SKM-1 (cell line): ENCODE results near the gene ZFPM1.
"Not testable (repeated sequence)": the region's sequence is repeated elsewhere in the genome, so short reads cannot be mapped to it uniquely, and the experiment has no call there.

Experiments
- DNase-seq: peaks from one replicate; lab custom pipeline; 2025; ENCODE audit not compliant: unreplicated experiment; lab: John Stamatoyannopoulos, UW

The ZFPM1 gene

GRCh38 chr16:88511906-88512305 lies 58.8 kb downstream of the ZFPM1 start:
- DNase-seq, result no peak

GRCh38 chr16:88512728-88513696 lies 59.9 kb downstream of the ZFPM1 start:
- DNase-seq, result no peak

DNA sequence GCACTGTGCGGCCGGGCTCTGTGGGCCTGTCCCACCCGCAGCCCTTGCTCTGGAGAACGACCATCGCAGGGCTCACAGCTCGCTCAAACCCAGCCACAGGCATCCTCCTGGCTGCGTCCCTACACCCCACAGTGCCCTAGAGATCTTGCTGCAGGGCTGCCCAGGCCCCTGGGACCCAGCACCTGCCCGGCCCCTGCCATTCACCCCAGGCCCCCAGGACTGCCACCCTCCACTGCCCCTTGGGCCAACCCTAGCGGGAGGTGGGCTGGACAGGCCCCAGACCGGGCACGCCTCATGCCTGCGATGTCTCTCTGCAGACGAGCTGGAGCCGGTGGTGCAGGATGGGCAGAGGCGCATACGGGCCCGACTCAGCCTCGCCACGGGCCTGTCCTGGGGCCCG lies 61.0 kb downstream of the ZFPM1 start:
- DNase-seq, result no peak

DNA sequence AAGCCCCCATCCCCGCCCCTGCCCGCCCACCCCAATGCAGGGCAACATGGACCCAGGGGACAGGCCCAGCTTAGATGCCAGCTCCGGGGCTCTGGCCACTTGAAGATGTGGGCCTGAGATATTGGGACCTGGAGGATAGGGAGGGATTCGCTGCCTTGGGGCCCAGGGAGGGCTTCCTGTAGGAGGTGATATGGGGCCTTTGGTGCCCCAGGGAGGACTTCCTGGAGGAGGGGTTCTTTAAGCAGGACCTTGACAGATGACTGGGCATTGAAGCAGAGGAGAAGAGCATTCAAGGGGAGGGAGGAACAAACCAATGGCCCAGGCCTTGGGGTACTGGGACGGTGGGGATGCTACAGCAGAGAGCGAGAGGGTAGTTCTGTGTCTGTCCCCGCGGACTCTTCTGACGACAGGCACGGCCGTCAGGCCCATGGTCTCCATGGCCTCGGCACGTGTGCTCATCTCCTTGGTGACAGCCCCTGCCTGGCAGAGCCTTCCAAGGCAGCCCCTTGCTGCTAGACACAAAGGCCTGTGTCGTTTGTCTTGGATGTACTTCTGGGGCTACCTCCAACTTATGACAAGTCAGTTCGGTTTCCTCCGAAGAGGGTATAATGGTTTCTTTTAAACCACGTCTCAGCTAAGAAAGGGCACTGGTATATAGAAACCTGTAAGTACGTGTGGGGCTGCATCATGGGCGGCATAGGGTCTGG lies 61.6 kb downstream of the ZFPM1 start:
- no peak for DNase-seq

DNA sequence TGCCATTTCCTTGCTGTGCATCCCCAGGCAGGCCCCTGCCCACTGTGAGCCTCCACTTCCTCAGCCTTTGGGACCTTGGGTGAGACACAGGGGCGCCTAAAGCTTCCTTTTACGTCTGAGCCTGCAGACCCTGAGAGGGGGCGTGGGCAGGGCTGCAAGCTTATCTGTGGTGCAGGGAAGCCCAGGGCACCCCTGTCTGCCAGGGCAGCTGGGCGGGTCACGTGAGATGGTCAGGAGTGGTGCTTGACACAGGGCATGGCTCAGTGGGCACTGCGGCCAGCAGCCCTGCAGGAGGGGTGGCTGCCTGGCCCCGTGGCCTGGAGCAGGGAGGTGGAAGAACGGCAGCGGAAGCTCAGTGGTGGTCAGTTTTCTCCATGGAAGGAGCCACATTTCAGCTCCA lies 62.3 kb downstream of the ZFPM1 start:
- DNase-seq, result no peak

DNA sequence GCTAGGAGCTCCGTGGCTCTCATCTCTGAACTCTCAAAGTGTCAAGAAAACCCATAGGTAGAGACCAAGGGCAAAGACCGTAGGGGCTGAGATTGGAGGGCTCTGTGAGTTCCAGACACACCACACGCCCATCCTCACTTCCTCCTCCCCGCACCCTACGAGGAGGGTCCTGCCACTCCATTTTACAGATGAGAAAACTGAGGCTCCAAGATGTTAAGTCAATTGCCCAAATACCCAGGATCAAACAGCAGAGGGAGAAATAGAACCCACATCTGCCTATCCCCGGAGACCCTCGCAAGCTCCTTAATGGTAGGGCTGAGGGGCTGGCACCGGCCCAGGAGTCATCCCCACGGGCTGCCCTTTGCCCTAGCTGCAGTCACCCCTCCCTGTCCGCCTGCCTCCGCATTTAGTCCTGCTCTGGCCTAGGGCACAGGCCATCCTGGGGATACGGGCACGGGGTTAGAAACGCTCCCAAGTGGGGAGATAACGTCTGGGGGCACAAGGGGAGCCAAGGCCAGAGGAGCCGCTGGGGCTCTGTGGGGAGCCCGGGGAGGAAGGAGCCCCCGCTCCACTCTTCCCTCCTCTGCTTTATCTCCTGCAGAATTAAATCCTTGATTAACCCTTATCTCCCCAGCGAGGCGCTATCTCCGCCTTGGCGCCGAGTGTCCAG lies 63.0 kb downstream of the ZFPM1 start:
- DNase-seq, result no peak

DNA sequence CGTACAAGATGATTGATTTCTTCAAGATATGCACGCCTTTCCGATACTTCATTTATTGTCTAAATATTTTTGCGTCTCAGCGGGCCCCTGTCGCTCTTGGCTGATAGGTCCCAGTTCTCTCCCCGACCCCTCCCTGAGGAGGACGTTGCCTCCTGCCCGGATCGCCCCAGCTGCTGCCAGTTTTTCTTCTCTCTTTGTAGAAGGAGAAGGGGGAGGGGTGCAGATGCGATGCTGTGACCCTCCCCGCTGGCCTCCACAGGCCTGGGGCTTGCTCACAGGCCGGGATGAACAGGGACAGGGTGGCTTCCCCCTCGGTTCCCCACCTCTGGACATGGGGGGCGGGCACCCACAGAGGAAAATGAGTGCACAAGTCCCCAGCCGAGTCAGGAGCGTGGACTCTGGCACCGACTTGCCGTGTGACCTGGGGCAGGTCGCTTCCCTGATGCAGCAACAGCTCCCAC lies 63.6 kb downstream of the ZFPM1 start:
- no peak for DNase-seq

GRCh38 chr16:88517208-88517774 lies 64.2 kb downstream of the ZFPM1 start:
- not testable (repeated sequence) for DNase-seq

GRCh38 chr16:88518411-88519111 lies 65.5 kb downstream of the ZFPM1 start:
- not testable (repeated sequence) for DNase-seq

DNA sequence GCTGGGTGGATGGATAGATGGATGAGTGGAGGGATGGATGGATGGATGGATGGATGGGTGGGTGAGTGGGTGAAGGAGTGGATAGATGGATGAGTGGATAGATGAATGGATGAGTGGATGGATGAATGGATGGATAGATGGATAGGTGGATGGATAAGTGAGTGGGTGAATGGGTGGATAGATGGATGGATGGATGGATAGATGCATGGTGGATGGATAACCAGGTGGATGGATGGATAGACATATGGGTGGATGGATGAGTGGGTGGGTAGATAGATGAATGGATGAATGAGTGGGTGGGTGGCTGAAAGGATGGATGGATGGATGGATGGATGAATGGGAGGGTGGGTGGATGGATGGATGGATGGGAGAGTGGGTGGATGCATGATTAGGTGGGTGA lies 66.2 kb downstream of the ZFPM1 start:
- no peak for DNase-seq

GRCh38 chr16:88519938-88520653 lies 67.0 kb downstream of the ZFPM1 start:
- no peak for DNase-seq

DNA sequence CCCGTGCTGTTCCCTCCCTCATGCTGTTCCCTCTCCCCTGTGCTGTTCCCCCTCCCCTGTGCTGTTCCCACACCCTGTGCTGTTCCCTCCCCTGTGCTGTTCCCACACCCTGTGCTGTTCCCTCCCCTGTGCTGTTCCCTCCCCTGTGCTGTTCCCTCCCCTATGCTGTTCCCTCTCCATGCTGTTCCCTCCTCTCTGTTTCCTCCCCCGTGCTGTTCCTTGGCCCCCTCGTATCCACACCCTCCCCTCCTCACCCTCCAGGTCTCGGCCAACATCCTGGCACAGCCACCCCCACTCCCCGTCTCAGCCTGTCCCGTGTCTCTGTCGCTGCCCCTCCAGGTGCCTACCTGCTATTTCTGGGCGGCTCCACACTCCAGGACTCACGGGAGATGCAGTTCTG lies 68.6 kb downstream of the ZFPM1 start:
- DNase-seq, result no peak

DNA sequence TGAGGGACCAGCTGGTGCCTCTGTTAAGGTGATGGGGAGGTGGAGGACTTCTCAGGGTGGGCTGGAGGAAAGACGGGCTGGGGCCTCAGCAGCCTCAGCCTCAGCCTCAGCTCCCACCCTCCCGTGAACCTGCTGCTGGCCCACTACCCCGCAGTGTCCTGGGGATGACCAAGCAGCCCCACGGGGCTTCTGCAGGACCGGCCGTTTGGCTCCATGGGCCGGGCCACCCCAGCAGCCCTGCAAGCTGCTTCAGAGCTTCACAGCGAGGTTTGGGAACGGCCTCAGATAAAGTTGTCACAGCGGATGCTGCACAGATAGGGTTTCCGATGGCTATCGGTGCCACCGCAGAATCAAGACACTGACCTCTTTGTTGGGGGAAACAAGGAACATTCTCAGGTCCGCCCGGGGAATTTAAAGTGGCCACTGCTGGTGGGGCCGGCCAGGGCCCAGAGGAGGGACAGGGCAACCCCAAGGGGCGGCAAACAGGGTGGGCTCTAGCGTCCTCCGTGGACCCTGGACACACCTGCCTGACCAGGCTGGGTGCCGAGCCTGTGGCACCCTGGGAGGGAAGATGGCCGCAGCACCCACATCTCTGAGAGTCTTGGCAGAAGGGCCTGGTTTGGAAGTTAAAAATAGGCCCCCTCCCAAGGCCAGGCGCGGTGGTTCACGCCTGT lies 69.3 kb downstream of the ZFPM1 start:
- DNase-seq, result no peak

DNA sequence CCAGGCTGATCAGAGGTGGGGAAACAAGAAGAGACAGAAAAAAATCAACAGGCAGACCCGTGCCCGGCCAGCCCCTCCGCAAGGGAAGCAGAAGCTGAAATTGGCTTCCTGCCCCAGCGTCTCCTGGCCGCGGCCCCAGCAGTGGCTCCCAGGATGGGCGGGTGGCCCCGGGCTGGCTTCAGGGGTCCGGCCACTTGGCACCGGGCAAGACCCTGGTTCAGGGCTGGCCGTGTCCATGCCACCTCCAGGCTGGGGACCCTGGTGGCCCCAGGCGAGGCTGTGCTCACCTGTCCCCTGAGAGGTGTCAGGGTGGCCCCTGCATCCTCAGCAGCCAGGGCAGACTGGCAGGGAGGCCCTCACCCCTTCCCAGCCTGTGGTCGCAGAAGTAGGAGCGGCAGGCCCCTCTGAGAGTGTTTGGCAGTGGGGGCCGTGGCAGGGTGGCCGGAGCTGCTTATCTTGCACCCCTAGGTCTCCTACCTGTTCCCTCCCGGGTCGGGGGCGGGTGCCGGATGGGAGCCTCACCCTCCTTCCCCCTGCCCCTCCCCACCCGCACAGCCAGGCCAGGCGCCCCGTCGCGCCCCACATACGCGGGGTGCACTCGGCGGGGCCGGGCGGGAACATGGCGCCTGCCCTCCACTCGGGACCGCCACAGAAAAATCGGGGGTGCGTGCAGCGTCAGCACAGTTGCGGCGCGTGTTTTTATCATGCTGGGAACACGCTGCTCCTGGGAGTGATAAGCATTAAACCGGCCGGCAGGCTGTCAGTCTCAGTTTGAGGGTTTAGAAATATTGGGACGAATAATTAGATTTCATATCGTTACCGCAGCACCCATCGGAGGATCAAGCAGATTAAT lies 70.5 kb downstream of the ZFPM1 start:
- DNase-seq, result no peak

DNA sequence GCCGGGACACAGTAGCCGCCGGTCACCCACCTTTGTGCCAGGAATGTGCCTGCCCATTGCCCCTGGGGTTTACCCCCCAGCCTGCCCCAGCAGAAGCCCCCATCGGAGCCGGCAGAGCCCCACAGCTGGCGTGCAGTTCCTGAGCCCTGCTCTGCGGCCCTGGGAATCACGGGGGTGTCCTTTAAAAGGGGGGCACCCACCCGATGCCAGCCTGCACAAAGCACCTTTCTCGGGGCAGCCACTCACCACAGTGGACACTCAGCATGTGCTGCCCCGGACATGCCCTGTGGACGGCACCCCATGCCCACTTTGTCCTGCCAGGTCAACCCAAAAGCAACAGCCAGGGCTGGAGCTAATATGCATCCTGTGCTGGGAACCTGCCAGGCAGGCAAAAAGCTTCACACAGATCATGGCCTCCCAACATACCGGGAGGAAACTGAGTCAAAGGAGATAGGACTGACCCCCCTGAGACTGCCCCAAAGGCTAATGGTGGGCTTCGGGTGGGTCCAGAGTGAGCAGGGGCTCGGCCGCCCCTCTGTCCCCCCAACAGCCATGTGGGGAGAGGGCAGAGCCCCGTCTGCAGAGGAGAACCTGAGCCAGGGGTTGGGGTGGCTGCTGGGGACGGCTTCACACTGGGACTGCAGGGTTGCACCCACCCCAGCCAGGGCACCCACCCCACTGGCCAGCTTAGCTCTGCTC lies 71.3 kb downstream of the ZFPM1 start:
- no peak for DNase-seq

GRCh38 chr16:88524973-88525662 lies 72.0 kb downstream of the ZFPM1 start:
- DNase-seq, result no peak

- no peak for DNase-seq
These were observed 72.5 kb downstream of the ZFPM1 start for GRCh38 chr16:88525663-88525990.
